M059J (cell line): ENCODE data around the gene OGT. TPM values are rescaled to one million over a fixed set of nuclear protein-coding genes. Genes with fewer than 3 reads are reported as not detected.
"Not testable (repeated sequence)": the region's sequence is repeated elsewhere in the genome, so short reads cannot be mapped to it uniquely, and the experiment has no call there.

Source experiments
- DNase-seq: peaks from one replicate; pipeline ENCODE4 v3.0.0-alpha.2; 2012; ENCODE audit warnings: low read depth
- total RNA-seq: library from RNA; depleted of rRNA; stranded (reverse); fragments of >200 nt; shearing (Covaris generic); gene quantifications from 2 replicates; pipeline ENCODE4 v1.2.3, GENCODE V29; 2014; rRNA removed

The OGT gene
- total RNA-seq = 52.7 and 67.6 TPM in 2 replicates

GRCh38 chrX:71532753-71533425, at the start of gene OGT:
Gene OGT (plus strand): TSS chrX:71533104. CDS start chrX:71533300, 196 bp downstream.
- peak; percentile 98 for DNase-seq

- DNase-seq = no peak
Measured at GRCh38 chrX:71487814-71488213, 45.1 kb upstream of the OGT start.

- no peak for DNase-seq
Measured at GRCh38 chrX:71489540-71489939, 43.4 kb upstream of the OGT start.

- DNase-seq = no peak
Measured at GRCh38 chrX:71492231-71493065, 40.5 kb upstream of the OGT start.

GRCh38 chrX:71493111-71493613, 39.7 kb upstream of the OGT start:
- no peak for DNase-seq

- not testable (repeated sequence) for DNase-seq
Measured at GRCh38 chrX:71495979-71496378, 36.9 kb upstream of the OGT start.

GRCh38 chrX:71496476-71496875, 36.4 kb upstream of the OGT start:
- DNase-seq = no peak

GRCh38 chrX:71502080-71502479, 30.8 kb upstream of the OGT start:
- DNase-seq = not testable (repeated sequence)

GRCh38 chrX:71504346-71504745, 28.6 kb upstream of the OGT start:
- no peak for DNase-seq

GRCh38 chrX:71509289-71509688, 23.6 kb upstream of the OGT start:
- no peak for DNase-seq

- no peak for DNase-seq
Measured at GRCh38 chrX:71510161-71510560, 22.7 kb upstream of the OGT start.

- not testable (repeated sequence) for DNase-seq
Measured at GRCh38 chrX:71513731-71514130, 19.2 kb upstream of the OGT start.

- no peak for DNase-seq
Measured at GRCh38 chrX:71514367-71515037, 18.4 kb upstream of the OGT start.

GRCh38 chrX:71515038-71515396, 17.9 kb upstream of the OGT start:
- no peak for DNase-seq

- DNase-seq = no peak
Measured at GRCh38 chrX:71525316-71525715, 7.6 kb upstream of the OGT start.

GRCh38 chrX:71532078-71532752, 689 bp upstream of the OGT start:
- peak; percentile 88 for DNase-seq

GRCh38 chrX:71533516-71533850, 579 bp downstream of the OGT start:
- peak; percentile 22 for DNase-seq

- peak; percentile 67 for DNase-seq
Measured at GRCh38 chrX:71533851-71534561, 1.1 kb downstream of the OGT start.

- DNase-seq = peak; percentile 23
Measured at GRCh38 chrX:71534773-71535544, 2.1 kb downstream of the OGT start.

- DNase-seq = no peak
Measured at GRCh38 chrX:71536285-71536684, 3.4 kb downstream of the OGT start.

GRCh38 chrX:71537743-71538142, 4.8 kb downstream of the OGT start:
- no peak for DNase-seq
